HCT116 (cell line): ENCODE data around the gene GRK6. TPM values are rescaled to one million over a fixed set of nuclear protein-coding genes. Genes with fewer than 3 reads are reported as not detected.

Source experiments
- ATAC-seq: fragments of 200-7000 bp; cut with Tn5 transposase; 2 replicates; pipeline ENCODE4 v1.9.1; 2020; ENCODE audit warnings: mild to moderate bottlenecking, moderate library complexity
- BruUV-seq: library from RNA; stranded (reverse); fragments of 400-500 nt; replicated peaks from 2 replicates; lab custom pipeline; 2021; lab: Mats Ljungman, UMichigan
- CTCF ChIA-PET: fragments of 300-600 bp; sonication (Branson Sonifier 250); formaldehyde crosslinking; loops from one replicate; lab custom pipeline; 2021; ENCODE audit warnings: antibody characterized with exemption; lab: Charles Lee
- POLR2A ChIA-PET: fragments of 300-600, 350-600 bp; sonication (Branson Sonifier 250); formaldehyde crosslinking; loops from one replicate; lab custom pipeline; 2021; ENCODE audit warnings: antibody characterized with exemption; lab: Charles Lee
- RAD21 ChIA-PET, 2 experiments: fragments of 300-600 bp; sonication (Branson Sonifier 250); formaldehyde crosslinking; loops; one replicate each; lab custom pipeline; 2023; ENCODE audit warnings: low total read pairs in 2 of 2; ENCODE audit not compliant: uncharacterized antibody in 2 of 2, unreplicated experiment in 2 of 2, low non-redundant PET in 1 of 2; lab: Charles Lee
- DNase-seq: peaks from one replicate; pipeline ENCODE4 v3.0.0-alpha.2; 2010; ENCODE audit warnings: low read depth, low spot score
- H2AFZ ChIP-seq: fragments of 200-600 bp; shearing (Covaris generic), sonication (generic); 2 replicates; pipeline ENCODE4 v1.6.1; 2017; ENCODE audit warnings: low read depth, mixed run types, mixed read lengths, antibody characterized with exemption, low read length; ENCODE audit not compliant: poor library complexity, severe bottlenecking
- H3K27ac ChIP-seq: 2 replicates; pipeline ENCODE4 v1.5.1; 2012; ENCODE audit warnings: low read depth, low read length
- H3K27me3 ChIP-seq: fragments of 200-600 bp; sonication (generic); 2 replicates; pipeline ENCODE4 v1.6.1; 2016; ENCODE audit warnings: mixed run types, low read length, mixed read lengths; ENCODE audit not compliant: insufficient read depth
- H3K36me3 ChIP-seq, 2 experiments: fragments of 200-500 bp in 1 of 2; fragments of 200-600 bp in 1 of 2; sonication (Bioruptor generic) in 1 of 2; sonication (generic) in 1 of 2; 2 replicates each; pipeline versions ENCODE4 v1.5.1 to v1.6.1; 2014 to 2016; ENCODE audit warnings: low read length in 2 of 2, inconsistent platforms in 1 of 2, mixed read lengths in 1 of 2, mixed run types in 1 of 2; ENCODE audit not compliant: insufficient read depth in 2 of 2, control insufficient read depth in 1 of 2
- H3K4me1 ChIP-seq, 2 experiments: fragments of 200-600 bp in 1 of 2; sonication (generic) in 1 of 2; 2 replicates each; pipeline versions ENCODE4 v1.5.1 to v1.6.1; 2012 to 2017; ENCODE audit warnings: low read length in 2 of 2, inconsistent platforms in 1 of 2, mild to moderate bottlenecking in 1 of 2, mixed read lengths in 1 of 2, mixed run types in 1 of 2, moderate library complexity in 1 of 2; ENCODE audit not compliant: insufficient read depth in 2 of 2, control insufficient read depth in 1 of 2
- H3K4me2 ChIP-seq: fragments of 200-600 bp; sonication (generic); 2 replicates; pipeline ENCODE4 v1.6.1; 2017; ENCODE audit warnings: mixed run types, low read length, mixed read lengths
- H3K4me3 ChIP-seq, 2 experiments: fragments of 200-600 bp in 1 of 2; sonication (generic) in 1 of 2; replicated peaks in 1 of 2; 2 replicates each; pipeline ENCODE4 v1.5.1; 2011 to 2016; ENCODE audit warnings: low read length in 2 of 2, control low read depth in 1 of 2, low read depth in 1 of 2, mild to moderate bottlenecking in 1 of 2, mixed read lengths in 1 of 2, mixed run types in 1 of 2
- H3K79me2 ChIP-seq: fragments of 200-600 bp; sonication (generic); 2 replicates; pipeline ENCODE4 v1.6.1; 2017; ENCODE audit warnings: mild to moderate bottlenecking, mixed run types, low read length, moderate library complexity, mixed read lengths; ENCODE audit not compliant: insufficient read depth
- H3K9ac ChIP-seq: fragments of 200-600 bp; sonication (generic); 2 replicates; pipeline ENCODE4 v1.6.1; 2016; ENCODE audit warnings: low read length, mixed read lengths
- H3K9me2 ChIP-seq: fragments of 200-600 bp; sonication (generic), shearing (Covaris generic); 2 replicates; pipeline ENCODE4 v1.6.1; 2017; ENCODE audit warnings: mixed run types, mild to moderate bottlenecking, moderate library complexity; ENCODE audit not compliant: insufficient read depth
- H3K9me3 ChIP-seq, 2 experiments: fragments of 200-500 bp in 1 of 2; fragments of 200-600 bp in 1 of 2; sonication (Bioruptor generic) in 1 of 2; sonication (generic) in 1 of 2; 2 replicates each; pipeline ENCODE4 v1.6.1; 2014 to 2017; ENCODE audit warnings: low read length in 2 of 2, mixed read lengths in 2 of 2, inconsistent platforms in 1 of 2, low read depth in 1 of 2, mild to moderate bottlenecking in 1 of 2, mixed run types in 1 of 2, moderate library complexity in 1 of 2; ENCODE audit not compliant: control insufficient read depth in 1 of 2, insufficient read depth in 1 of 2
- H4K20me1 ChIP-seq: fragments of 200-600 bp; sonication (generic), shearing (Covaris generic); 2 replicates; pipeline ENCODE4 v1.6.1; 2017; ENCODE audit warnings: mixed run types, mild to moderate bottlenecking, moderate library complexity; ENCODE audit not compliant: insufficient read depth
- EZH2phosphoT487 ChIP-seq: fragments of 200-600 bp; IDR thresholded peaks from 2 replicates; pipeline ENCODE4 v1.6.1; 2018; ENCODE audit warnings: antibody characterized with exemption, borderline replicate concordance
- RAD21 ChIP-seq: IDR thresholded peaks from 2 replicates; pipeline ENCODE4 v1.6.1; 2012; ENCODE audit warnings: low read depth, mild to moderate bottlenecking
- TCF7L2 ChIP-seq: IDR thresholded peaks from 2 replicates; pipeline ENCODE4 v1.7.0; 2011; ENCODE audit warnings: borderline replicate concordance, inconsistent platforms; ENCODE audit not compliant: insufficient read depth, insufficient read length; ENCODE audit errors: extremely low read depth
- ZNF274 ChIP-seq: fragments of 200-500 bp; sonication (Bioruptor generic); IDR thresholded peaks from 2 replicates; pipeline ENCODE4 v1.6.1; 2014; ENCODE audit warnings: mild to moderate bottlenecking, low read depth, low read length, inconsistent platforms
- intact Hi-C: fragments of 100-400 bp; cut with micrococcal nuclease; formaldehyde crosslinking; loops from 2 replicates; pipeline ENCODE4 v1.10.0; 2022
- total RNA-seq: library from RNA; stranded (reverse); gene quantifications from one replicate; pipeline ENCODE4 v1.2.1, GENCODE V29; 2021; ENCODE audit not compliant: unreplicated experiment
- TF ChIP-seq, protein P1 (sequence below): IDR thresholded peaks from 2 replicates; pipeline ENCODE4 v1.6.1; 2012; ENCODE audit warnings: low read depth

Gene GRK6
- total RNA-seq, 1 experiment from 2014 or later: 89.3 TPM

DNA sequence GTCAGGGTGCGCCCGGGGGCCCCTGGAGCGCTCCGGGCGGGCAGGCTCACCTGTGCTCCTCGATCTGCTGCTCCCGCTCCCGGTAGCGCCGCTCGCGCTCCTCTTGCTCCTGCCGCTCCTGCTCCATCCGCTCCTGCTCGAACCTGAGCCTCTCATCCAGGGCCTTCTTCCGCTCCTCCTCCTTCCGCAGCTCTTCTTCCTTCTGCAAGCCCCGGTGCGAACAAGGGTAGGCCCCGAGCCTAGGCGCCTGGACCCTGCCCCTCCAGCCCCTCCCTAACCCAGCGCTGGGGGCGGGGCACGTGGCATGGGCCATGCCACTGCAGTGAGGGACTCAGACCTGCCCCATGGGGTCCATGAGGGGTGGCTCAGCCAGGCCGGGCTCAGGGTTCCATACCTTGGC, 40.4 kb downstream of the GRK6 start:
- H3K4me2 ChIP-seq: no peak overlapping the region
- H3K27me3 ChIP-seq: no peaks in the 10 kb centered on the region
- no peak overlapping the region for H3K4me3 ChIP-seq
- no peaks in the 10 kb centered on the region for H4K20me1 ChIP-seq
- H2AFZ ChIP-seq: no peak overlapping the region
- ChIA-PET POLR2A (no interaction called here), RAD21 (no interaction called here), CTCF (interaction anchor here (1.4 kb wide), 1 partner anchor 9 kb away, joined by 3 read pairs; no protein-coding TSS in a partner anchor)
- no TSS peak for BruUV-seq
- no peak for TF ChIP-seq TCF7L2
- H3K36me3 ChIP-seq: peaks cover 27 to 35% of the 10 kb centered on the region in 2 experiments; a peak in 3 of 4 replicates
- no peak for DNase-seq
- peaks cover 30% of the 10 kb centered on the region for H3K79me2 ChIP-seq
- H3K9ac ChIP-seq: no peak overlapping the region
- ATAC-seq: no peak
- H3K9me2 ChIP-seq: no peaks in the 10 kb centered on the region
- no peak overlapping the region for H3K27ac ChIP-seq
- no peaks in the 10 kb centered on the region for H3K9me3 ChIP-seq
- H3K4me1 ChIP-seq: peaks cover 2 to 25% of the 10 kb centered on the region in 2 experiments; a peak in 3 of 4 replicates
- intact Hi-C loops: no loop called here

GRCh38 chr5:177467436-177467835, 41.0 kb downstream of the GRK6 start:
- Histone ChIP-seq H3K27ac (no peak overlapping the region), H3K79me2 (peaks cover 36% of the 10 kb centered on the region), H3K4me1 (peaks cover 4 to 30% of the 10 kb centered on the region in 2 experiments; a peak in 3 of 4 replicates), H3K9me2 (no peaks in the 10 kb centered on the region), H3K9me3 (no peaks in the 10 kb centered on the region), H3K27me3 (no peaks in the 10 kb centered on the region), H3K4me2 (no peak overlapping the region), H2AFZ (no peak overlapping the region), H4K20me1 (no peaks in the 10 kb centered on the region), H3K9ac (no peak overlapping the region), H3K4me3 (no peak overlapping the region), H3K36me3 (peaks cover 27 to 35% of the 10 kb centered on the region in 2 experiments; a peak in 3 of 4 replicates)
- ATAC-seq: no peak
- RAD21 ChIA-PET: no interaction called here
- POLR2A ChIA-PET: interaction anchor here (1.2 kb wide), 1 partner anchor 30 kb away, joined by 3 read pairs; the partner anchor contains the start of gene PDLIM7
- TF ChIP-seq ZNF274 (no peak), EZH2phosphoT487 (no peak), RAD21 (no peak)
- TF ChIP-seq, protein P1, sequence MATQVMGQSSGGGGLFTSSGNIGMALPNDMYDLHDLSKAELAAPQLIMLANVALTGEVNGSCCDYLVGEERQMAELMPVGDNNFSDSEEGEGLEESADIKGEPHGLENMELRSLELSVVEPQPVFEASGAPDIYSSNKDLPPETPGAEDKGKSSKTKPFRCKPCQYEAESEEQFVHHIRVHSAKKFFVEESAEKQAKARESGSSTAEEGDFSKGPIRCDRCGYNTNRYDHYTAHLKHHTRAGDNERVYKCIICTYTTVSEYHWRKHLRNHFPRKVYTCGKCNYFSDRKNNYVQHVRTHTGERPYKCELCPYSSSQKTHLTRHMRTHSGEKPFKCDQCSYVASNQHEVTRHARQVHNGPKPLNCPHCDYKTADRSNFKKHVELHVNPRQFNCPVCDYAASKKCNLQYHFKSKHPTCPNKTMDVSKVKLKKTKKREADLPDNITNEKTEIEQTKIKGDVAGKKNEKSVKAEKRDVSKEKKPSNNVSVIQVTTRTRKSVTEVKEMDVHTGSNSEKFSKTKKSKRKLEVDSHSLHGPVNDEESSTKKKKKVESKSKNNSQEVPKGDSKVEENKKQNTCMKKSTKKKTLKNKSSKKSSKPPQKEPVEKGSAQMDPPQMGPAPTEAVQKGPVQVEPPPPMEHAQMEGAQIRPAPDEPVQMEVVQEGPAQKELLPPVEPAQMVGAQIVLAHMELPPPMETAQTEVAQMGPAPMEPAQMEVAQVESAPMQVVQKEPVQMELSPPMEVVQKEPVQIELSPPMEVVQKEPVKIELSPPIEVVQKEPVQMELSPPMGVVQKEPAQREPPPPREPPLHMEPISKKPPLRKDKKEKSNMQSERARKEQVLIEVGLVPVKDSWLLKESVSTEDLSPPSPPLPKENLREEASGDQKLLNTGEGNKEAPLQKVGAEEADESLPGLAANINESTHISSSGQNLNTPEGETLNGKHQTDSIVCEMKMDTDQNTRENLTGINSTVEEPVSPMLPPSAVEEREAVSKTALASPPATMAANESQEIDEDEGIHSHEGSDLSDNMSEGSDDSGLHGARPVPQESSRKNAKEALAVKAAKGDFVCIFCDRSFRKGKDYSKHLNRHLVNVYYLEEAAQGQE: no peak
- CTCF ChIA-PET: no interaction called here
- TSS peak; percentile 5 for BruUV-seq
- DNase-seq: no peak
- intact Hi-C loops: no loop called here
